Urothelium cell line (cell line): Measurements from ENCODE around the gene CTSA.
"Not testable (repeated sequence)": the region's sequence is repeated elsewhere in the genome, so short reads cannot be mapped to it uniquely, and the experiment has no call there.

ENCODE experiments used
- DNase-seq: peaks from one replicate; pipeline ENCODE4 v3.0.0; 2011; ENCODE audit warnings: low spot score, mixed read lengths
- FAIRE-seq: peaks from 2 replicates; lab custom pipeline; 2011; peaks lifted over from hg19 to GRCh38; lab: Jason Lieb, UNC

The CTSA gene

DNA sequence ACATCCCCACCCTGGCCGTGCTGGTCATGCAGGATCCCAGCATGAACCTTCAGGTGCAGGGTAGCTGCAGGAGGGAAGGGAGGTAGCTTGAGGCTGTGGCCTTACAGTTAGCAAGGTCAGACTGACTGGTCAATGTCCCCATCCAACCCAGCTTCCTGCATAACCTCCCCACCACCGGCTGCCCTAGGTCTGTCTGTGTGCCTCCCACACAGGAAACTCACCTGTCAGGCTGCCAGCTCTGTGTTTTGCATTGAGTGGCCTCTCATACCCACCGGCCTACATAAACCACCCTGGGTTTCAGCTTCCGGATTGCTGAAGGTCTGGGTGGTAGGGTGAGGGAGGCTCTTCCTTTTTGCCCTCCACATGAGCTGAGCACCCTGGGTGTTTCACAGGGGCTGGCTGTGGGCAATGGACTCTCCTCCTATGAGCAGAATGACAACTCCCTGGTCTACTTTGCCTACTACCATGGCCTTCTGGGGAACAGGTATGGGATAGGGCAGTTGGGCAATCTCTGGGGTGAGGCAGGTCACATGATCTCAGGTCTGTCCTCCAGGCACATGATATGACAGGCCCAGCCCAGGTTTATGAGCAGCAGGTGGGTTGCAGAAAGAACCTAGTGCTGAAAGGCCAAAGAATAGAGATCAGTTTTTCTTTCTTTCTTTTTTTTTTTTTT lies 1.8 kb downstream of the CTSA start:
- DNase-seq (no peak), FAIRE-seq (no peak)

DNA sequence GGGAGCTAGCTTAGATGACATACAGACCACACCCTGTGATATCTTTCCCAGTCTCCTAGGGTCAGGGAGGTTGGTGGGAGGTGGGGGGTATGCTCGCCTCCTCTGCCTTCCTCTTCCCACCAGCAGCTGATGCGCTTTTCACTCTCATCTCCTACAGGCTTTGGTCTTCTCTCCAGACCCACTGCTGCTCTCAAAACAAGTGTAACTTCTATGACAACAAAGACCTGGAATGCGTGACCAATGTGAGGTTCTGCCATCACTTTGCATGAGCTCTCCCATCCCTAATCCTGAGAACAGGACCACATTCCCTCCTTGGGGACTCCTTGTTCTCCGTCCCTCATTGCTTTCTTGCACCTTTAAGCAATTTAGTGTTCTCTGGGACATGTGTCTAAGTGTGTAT lies 2.7 kb downstream of the CTSA start:
- no peak for DNase-seq
- FAIRE-seq, result no peak

- no peak for FAIRE-seq
- no peak for DNase-seq
These were observed 3.7 kb downstream of the CTSA start for GRCh38 chr20:45894797-45895196.

- no peak for FAIRE-seq
- no peak for DNase-seq
These were observed 5.6 kb downstream of the CTSA start for GRCh38 chr20:45896641-45897161.

GRCh38 chr20:45897289-45897688 lies 6.2 kb downstream of the CTSA start:
- DNase-seq, result no peak

GRCh38 chr20:45897692-45898091 lies 6.6 kb downstream of the CTSA start:
- no peak for DNase-seq
- FAIRE-seq, result no peak

More at GRCh38 chr20:45897289-45897688, 6.2 kb downstream of the CTSA start:
- FAIRE-seq, result no peak

DNA sequence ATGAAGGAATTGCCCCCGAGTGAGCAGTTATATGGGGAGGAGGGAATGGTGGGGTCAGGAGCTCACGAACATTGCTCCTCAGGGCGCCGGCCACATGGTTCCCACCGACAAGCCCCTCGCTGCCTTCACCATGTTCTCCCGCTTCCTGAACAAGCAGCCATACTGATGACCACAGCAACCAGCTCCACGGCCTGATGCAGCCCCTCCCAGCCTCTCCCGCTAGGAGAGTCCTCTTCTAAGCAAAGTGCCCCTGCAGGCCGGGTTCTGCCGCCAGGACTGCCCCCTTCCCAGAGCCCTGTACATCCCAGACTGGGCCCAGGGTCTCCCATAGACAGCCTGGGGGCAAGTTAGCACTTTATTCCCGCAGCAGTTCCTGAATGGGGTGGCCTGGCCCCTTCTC lies 7.2 kb downstream of the CTSA start:
- DNase-seq, result no peak
- no peak for FAIRE-seq

DNA sequence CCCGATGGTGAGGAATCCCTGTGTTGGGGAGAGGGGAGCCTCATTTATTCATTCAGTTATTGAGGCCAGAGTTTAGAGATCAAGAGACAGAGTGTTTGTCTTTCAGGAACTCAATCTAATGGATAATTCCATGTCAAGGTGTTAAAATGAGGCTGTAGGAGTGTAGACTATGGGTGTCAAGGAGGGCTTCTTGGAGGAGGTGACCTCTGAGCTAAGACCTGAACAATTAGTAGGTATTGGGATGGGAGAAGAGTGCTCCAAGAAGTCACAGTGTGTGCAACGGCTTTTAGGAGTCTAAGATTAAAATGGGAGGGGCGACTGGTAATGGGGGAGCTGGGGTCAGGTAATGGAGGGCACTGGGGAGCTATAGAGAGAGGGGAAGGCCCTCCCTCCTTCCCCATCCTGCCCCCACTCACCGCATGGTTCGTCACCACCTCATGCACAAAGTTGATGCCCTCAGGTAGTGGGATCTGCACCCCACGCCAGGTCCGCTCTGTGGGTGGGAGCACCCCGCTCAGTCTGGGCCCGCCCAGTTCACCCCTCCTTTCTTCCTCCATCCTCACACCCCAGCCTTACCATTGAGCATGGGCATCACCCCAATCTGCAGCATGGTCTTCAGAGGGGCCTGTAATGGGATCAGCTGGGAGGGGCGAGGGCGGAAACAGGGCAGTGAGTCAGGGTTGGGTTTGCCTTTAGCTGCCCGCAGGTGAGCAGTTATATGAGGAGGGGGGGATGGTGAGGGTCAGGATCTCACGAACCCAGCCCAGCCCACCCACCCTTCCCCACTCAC lies 8.1 kb downstream of the CTSA start:
- DNase-seq (no peak), FAIRE-seq (no peak)

- not testable (repeated sequence) for FAIRE-seq, DNase-seq
These were observed 10.2 kb downstream of the CTSA start for GRCh38 chr20:45901332-45901731.

- DNase-seq (no peak), FAIRE-seq (no peak)
These were observed 11.1 kb downstream of the CTSA start for GRCh38 chr20:45902199-45902701.

- DNase-seq (no peak), FAIRE-seq (no peak)
These were observed 13.7 kb downstream of the CTSA start for GRCh38 chr20:45904583-45905504.

- FAIRE-seq (no peak), DNase-seq (peak; percentile 78)
These were observed 14.5 kb downstream of the CTSA start for GRCh38 chr20:45905505-45906079.

DNA sequence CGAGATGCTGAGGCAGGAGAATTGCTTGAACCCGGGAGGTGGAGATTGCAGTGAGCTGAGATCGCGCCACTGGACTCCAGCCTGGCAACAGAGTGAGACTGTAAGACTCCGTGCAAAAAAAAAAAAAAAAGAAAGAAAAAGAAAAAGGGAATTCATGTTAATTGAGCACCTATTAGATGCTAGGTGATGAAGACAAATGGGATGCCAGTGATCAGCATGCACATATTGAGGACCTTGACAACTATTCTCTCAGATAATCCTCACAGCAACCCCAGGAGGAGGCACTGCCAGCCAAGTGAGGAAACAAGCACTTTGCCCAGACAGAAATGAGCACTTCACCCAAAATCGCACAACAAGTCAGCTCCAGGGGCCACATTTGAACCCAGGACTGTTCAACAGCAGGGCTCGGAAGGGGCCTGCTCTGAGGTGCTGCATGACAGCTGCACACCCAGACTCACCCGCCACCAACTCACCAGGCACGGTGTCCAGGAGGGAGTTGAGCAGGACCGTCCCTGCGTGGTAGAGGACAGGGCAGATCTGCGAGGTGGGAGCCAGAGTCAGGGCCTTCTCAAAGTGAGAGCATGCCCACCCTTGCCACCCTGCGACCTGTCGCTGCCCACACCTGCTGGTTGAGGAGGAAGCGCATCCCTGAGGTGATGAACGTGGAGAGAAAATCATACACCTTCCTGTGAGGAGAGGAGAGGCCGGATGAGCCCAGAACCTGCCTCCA lies 16.2 kb downstream of the CTSA start:
- DNase-seq, result no peak
- FAIRE-seq, result no peak

DNA sequence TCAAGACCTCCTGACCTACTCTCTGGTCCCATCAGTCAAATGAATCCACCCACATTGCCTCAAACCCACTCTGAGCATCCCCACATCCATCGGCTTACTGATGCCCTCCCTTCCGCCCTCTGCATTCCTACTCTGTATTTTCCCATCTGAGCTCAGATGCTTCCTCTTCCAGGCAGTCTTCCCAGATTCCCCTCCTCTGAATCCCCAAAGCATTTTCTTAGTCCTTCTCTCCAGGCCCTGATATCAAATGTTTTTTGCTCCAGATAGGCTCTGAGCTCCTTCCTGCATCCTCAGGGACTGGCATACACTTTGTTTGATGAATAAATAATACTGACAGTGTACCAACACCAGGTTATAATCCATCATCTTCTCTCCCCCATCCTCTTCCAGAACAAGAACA lies 16.9 kb downstream of the CTSA start:
- DNase-seq (no peak), FAIRE-seq (no peak)

GRCh38 chr20:45909336-45909808 lies 18.2 kb downstream of the CTSA start:
- DNase-seq (no peak), FAIRE-seq (no peak)

DNA sequence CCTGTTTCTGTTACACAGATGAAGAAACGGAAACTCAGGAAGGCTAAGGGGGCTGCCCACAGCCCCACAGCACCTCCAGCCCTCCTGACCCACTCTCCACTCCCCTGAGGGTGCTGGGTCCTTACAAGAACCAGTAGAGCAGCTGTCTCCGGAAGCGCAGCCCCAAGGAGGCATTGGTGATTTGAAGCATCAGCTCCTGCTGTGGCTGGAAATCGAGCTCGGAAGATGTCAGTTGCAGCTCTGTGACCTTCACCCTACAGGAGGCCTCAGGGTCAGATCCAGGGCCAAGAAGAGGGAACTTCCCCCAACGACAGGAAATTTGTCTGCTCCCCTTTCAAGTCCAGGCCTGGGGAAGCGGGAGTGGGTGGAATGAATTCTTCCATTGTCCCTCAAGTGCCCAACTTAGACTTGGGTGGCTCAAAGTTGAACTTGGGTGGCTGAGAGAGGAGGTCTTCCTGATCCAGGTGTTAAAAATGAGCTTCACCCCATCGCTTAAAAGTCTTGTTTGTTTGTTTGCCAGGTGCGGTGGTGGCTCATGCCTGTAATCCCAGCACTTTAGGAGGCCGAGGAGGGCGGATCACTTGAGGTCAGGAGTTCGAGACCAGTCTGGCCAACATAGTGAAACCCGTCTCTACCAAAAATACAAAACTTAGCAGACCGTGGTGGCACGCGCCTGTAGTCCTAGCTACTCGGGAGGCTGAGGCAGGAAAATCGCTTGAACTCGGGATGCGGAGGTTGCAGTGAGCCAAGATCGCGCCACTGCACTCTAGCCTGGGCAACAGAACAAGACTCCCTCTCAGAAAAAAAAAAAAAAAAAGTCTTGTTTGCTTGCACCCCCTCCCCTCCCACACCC lies 18.9 kb downstream of the CTSA start:
- DNase-seq (no peak), FAIRE-seq (no peak)

DNA sequence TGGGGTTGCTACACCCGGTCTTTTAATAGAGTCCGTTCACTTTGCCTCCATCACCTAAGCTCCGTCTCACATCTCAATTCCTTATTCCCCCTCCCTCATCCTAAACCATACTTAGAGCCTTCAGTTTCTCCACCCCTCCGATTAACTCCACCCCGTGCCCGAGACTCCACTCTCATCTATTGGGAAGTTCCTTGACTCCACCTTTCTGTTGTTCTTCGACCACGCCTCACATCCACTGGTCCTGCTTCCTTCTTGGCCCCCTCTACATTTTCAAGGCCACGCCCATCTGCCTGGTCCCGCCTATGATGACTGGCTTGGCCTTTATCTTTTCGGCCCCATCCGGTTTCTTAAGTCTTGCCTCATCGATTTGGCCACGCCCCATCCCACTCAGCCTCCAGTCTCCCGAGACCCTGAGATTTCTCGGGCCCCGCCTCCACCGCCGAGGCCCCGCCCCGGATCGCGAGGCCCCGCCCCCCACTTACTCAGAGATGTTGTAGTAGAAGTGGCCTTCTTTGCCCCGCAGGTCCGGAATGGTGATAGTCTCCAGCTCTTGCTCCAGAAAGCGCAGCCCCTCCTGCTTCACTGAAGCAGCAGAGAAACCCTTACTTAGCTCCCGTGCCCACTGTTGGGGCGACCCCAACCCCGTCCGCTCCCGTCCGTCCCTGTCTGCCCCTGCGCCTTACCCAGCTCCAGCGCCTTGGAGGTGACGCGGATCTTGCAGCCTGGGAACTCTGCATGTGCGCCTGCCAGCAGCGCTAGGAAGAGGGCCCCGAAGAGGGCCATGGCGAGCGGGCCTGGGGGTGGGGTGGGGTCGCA lies 19.7 kb downstream of the CTSA start:
- DNase-seq, result peak; percentile 58
- FAIRE-seq, result no peak
